Pancreas (tissue), 10 donors: ENCODE data around the gene ATPAF2. TPM values are rescaled to one million over a fixed set of nuclear protein-coding genes. Genes with fewer than 3 reads are reported as not detected.

ENCODE experiments used
- ATAC-seq, 4 donors: fragments of 200-7000 bp; cut with Tn5 transposase; one replicate each; pipeline versions ENCODE4 v1.8.0 to v1.9.1; 2020; ENCODE audit warnings: mild to moderate bottlenecking in 4 of 4, moderate library complexity in 4 of 4
- DNase-seq, 6 donors: peaks; one replicate each; pipeline ENCODE4 v3.0.0-alpha.2; 2020
- FAIRE-seq: peaks from 2 replicates; lab custom pipeline; 2012; peaks lifted over from hg19 to GRCh38; lab: Jason Lieb, UNC
- H3K27ac ChIP-seq, 4 donors: fragments of 200-600 bp; sonication (generic); 1 replicate in 3 of 4; 2 replicates in 1 of 4; pipeline versions ENCODE4 v1.5.0 to v1.8.0; 2020
- H3K27me3 ChIP-seq, 4 donors: fragments of 200-600 bp; one replicate each; pipeline ENCODE4 v1.8.0; 2021
- H3K36me3 ChIP-seq, 3 donors: fragments of 200-600 bp; sonication (generic) in 1 of 3; one replicate each; pipeline versions ENCODE4 v1.5.0 to v1.8.0; 2020 to 2021
- H3K4me1 ChIP-seq, 3 donors: fragments of 200-600 bp; one replicate each; pipeline ENCODE4 v1.8.0; 2021
- H3K4me3 ChIP-seq, 4 donors: fragments of 200-600 bp; sonication (generic) in 2 of 4; one replicate each; pipeline versions ENCODE4 v1.5.0 to v1.8.0; 2020 to 2021
- H3K9me3 ChIP-seq, 4 donors: fragments of 200-600 bp; one replicate each; pipeline ENCODE4 v1.8.0; 2021
- CTCF ChIP-seq, 4 donors: fragments of 200-600 bp; sonication (generic) in 3 of 4; IDR thresholded peaks; one replicate each; pipeline versions ENCODE4 v1.5.0 to v1.8.0; 2021; ENCODE audit warnings: antibody characterized with exemption in 4 of 4
- WGBS, 2 donors: extraction: QIAGEN DNeasy Blood & Tissue Kit; methylation state at CpG; one replicate each; pipeline ENCODE4 v1.1.7; 2013; 5-methylcytosine and 5-hydroxymethylcytosine counted together
- intact Hi-C, 3 donors: fragments of 100-400 bp; cut with DNase I; formaldehyde crosslinking; loops; one replicate each; pipeline versions ENCODE4 v1.11.1 to v1.14.2; 2022
- polyA plus RNA-seq, 2 donors: library from polyadenylated mRNA; stranded (reverse); fragments of 200-250 nt; gene quantifications; one replicate each; pipeline ENCODE4 v1.2.3, GENCODE V29; 2013
- total RNA-seq, 6 donors: library from RNA; stranded (reverse); fragmentation: NEBNext Ultra II Directional in 4 of 6; extraction: Animal tissue kit (Norgen Biotek cat#: 25700) in 4 of 6; gene quantifications; one replicate each; pipeline versions ENCODE4 v1.2.1 to v1.2.4, GENCODE V29; 2021 to 2023
- donor health status: healthy with polysubstance abuse.
- donor health status: DM: no; HTN: no; CAD: no; lungs with moderate emphysema.
- donor health status: DM: no; HTN: no; CAD: no.
- donor health status: control.
- donor health status: control.
- donor health status: Bipolar disorder and iron deficiency.
- donor health status: DM: yes; HTN: yes; CAD: no.
- donor health status: DM: no; HTN: no; CAD: no.
- donor health status: DM: no; HTN: no; CAD: no.
- donor health status: DM: yes; HTN: yes; CAD: no.

Gene ATPAF2
- total and polyA plus RNA-seq, 8 donors = 7.3 to 18.4 (median 12.1) TPM

DNA sequence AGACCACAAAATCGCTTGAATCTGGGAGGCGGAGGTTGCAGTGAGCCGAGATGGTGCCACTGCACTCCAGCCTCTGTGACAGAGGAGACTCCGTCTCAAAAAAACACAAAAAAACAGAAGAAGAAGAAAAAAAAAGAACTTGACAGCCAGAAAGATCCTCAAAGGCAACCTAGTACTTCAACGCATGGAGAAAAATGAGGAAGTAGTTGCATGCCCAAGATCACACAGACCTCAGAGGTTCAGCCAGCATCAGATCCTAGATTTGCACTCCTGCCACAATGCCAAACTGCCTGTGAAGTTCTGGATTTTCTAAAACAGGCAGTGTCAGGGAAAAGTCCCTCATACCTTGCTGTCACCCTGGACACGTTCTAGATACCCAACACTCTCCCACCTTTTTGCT, 1.5 kb downstream of the ATPAF2 start:
- H3K9me3 ChIP-seq = no peaks in the 10 kb centered on the region
- 68 to 74% methylated on average over 6 of the region's 6 CpGs for WGBS, 2 donors
- H3K36me3 ChIP-seq = no peaks in the 10 kb centered on the region
- no peak overlapping the region for H3K27ac ChIP-seq
- intact Hi-C loops = loop anchor here in 2 of 3 donors (10.0 kb wide), 2 partner anchors 143 to 363 kb away; no protein-coding TSS in a partner anchor
- ATAC-seq = no peak
- no peak for FAIRE-seq
- no peak for TF ChIP-seq CTCF (IDR thresholded peaks at IDR 0.05)
- H3K4me3 ChIP-seq = no peak overlapping the region
- no peak for DNase-seq
- H3K4me1 ChIP-seq = peaks cover 0 to 37% (median 11%) of the 10 kb centered on the region in 3 donors
- no peaks in the 10 kb centered on the region for H3K27me3 ChIP-seq

DNA sequence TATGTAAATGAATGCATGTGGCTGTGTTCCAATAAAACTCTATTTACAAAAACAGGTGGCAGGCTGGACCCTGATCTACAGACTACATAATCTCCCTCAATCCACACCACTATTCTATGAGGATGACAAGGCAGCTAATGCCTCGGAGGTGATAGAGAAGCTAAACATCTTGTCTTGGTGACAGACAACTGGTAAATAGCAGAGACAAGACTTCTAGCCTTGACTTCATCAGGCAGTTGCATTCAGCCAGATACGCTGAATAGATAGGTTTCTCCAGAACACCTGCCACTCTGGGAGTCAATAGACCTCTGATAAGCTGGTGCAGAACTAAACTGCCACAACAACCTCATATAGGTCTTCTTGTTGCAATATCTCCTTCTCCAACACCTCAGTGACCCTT, 3.3 kb downstream of the ATPAF2 start:
- ATAC-seq (no peak), FAIRE-seq (no peak), DNase-seq (no peak)
- no peaks in the 10 kb centered on the region for H3K27me3 ChIP-seq
- no peak overlapping the region for H3K27ac ChIP-seq
- no peak for TF ChIP-seq CTCF (IDR thresholded peaks at IDR 0.05)
- H3K4me3 ChIP-seq = no peak overlapping the region
- WGBS, 2 donors = 32 to 40% methylated on average over 2 of the region's 2 CpGs
- no peaks in the 10 kb centered on the region for H3K9me3 ChIP-seq
- intact Hi-C loops = loop anchor here in 2 of 3 donors (10.0 kb wide), 2 partner anchors 141 to 361 kb away; no protein-coding TSS in a partner anchor
- H3K4me1 ChIP-seq = peaks cover 0 to 22% (median 6%) of the 10 kb centered on the region in 3 donors
- H3K36me3 ChIP-seq = no peaks in the 10 kb centered on the region

- H3K36me3 ChIP-seq = no peaks in the 10 kb centered on the region
- no peak overlapping the region for H3K4me3 ChIP-seq
- ATAC-seq = peak; percentile 93 to 97 (median 94)
- TF ChIP-seq CTCF (IDR thresholded peaks at IDR 0.05) = peak; percentile 25 to 50 (median 36)
- DNase-seq = peak in 3 of 6 donors; percentile 53 to 60 (median 59)
- intact Hi-C loops = loop anchor here in 2 of 3 donors (10.0 kb wide), 2 partner anchors 139 to 359 kb away; no protein-coding TSS in a partner anchor
- no peaks in the 10 kb centered on the region for H3K27me3 ChIP-seq
- 13 to 20% methylated on average over 5 of the region's 5 CpGs for WGBS, 2 donors
- FAIRE-seq = peak; percentile 71
- no peaks in the 10 kb centered on the region for H3K9me3 ChIP-seq
- H3K4me1 ChIP-seq = peaks cover 0 to 15% (median 0%) of the 10 kb centered on the region in 3 donors
- no peak overlapping the region for H3K27ac ChIP-seq
Measured at GRCh38 chr17:18033442-18034099, 5.4 kb downstream of the ATPAF2 start.

DNA sequence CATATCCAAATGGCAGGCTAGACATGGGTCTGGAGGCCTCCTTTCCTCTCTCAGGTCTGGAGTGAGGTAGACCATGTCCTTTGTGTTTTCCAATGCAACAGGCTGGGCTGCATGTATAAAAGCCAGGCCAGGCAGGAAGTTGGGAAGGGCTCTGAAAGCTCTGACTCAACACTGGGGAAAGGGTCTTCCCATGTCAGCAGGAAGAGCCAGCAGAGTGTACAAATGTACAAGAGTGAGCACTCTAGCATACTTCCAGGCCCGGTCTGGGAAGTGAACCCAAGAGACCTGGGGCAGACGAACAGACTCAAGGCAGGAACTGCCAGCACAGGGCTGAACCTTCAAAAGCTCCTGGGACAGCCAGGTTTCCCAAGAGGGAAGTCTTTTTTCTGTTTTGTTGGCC, 7.0 kb downstream of the ATPAF2 start:
- WGBS, 2 donors = 67 to 70% methylated on average over 2 of the region's 2 CpGs
- no peak for TF ChIP-seq CTCF (IDR thresholded peaks at IDR 0.05)
- ATAC-seq = peak in 1 of 4 donors; percentile 15
- H3K27me3 ChIP-seq = no peaks in the 10 kb centered on the region
- H3K9me3 ChIP-seq = no peaks in the 10 kb centered on the region
- no peaks in the 10 kb centered on the region for H3K4me1 ChIP-seq
- no peak for FAIRE-seq
- intact Hi-C loops = loop anchor here in 2 of 3 donors (10.0 kb wide), 2 partner anchors 137 to 357 kb away; no protein-coding TSS in a partner anchor
- DNase-seq = no peak
- no peak overlapping the region for H3K4me3 ChIP-seq
- no peaks in the 10 kb centered on the region for H3K36me3 ChIP-seq
- H3K27ac ChIP-seq = no peak overlapping the region
